BE2C (cell line): ENCODE measurements around the gene SIRPA.

Experiments
- DNase-seq: peaks from one replicate; pipeline ENCODE4 v3.0.0-alpha.2; 2020
- H3K27me3 ChIP-seq: fragments of 250-450 bp; sonication (Bioruptor Pico); 2 replicates; pipeline ENCODE4 v1.5.1; 2020; ENCODE audit warnings: mild to moderate bottlenecking
- H3K36me3 ChIP-seq: fragments of 250-450 bp; sonication (Bioruptor Pico); 2 replicates; pipeline ENCODE4 v1.5.1; 2020; ENCODE audit warnings: mild to moderate bottlenecking
- H3K4me1 ChIP-seq: fragments of 250-450 bp; sonication (Bioruptor Pico); 2 replicates; pipeline ENCODE4 v1.5.1; 2020
- H3K4me3 ChIP-seq: 2 replicates; pipeline ENCODE4 v1.5.1; 2011; ENCODE audit warnings: low read depth, low read length
- H3K9me3 ChIP-seq: fragments of 250-450 bp; sonication (Bioruptor Pico); 2 replicates; pipeline ENCODE4 v1.5.1; 2020
- TF ChIP-seq, protein P1 (sequence below): IDR thresholded peaks from 2 replicates; pipeline ENCODE4 v1.5.1; 2012; ENCODE audit warnings: mild to moderate bottlenecking, low read depth, low read length

SIRPA gene

DNA sequence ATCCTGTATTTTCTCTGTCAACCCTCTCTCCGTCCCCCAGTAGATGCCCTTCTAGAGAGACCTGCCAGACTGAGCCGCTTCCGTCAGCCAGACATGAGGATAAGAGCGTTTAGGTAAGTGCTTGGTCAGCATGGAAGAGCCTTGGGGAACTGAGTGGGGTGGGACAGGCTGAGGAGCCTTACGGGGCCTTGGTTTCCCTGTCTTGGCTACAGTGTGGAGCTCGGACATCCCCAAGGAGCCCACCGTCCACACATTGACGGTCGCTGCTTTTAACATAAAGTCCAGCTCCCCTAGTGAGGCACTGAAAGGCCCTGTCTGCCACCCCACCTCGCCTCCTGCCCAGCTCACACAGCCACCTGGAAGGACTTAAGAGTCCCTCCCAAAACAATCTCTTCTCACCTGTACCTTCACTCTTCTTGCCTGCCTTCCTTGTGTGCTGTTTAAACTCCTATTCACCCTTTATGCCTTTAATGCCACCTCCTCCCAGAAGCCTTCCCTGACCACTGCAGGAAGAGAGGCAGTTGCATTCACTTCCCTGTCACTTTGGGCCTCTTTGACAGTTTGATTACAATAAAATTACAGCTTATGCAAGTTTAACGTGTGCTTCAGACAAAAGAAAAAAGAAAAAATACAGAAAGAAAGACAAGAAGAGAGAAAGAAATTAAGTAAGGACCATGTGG is 56.4 kb downstream of the SIRPA start:
- TF ChIP-seq, protein P1, sequence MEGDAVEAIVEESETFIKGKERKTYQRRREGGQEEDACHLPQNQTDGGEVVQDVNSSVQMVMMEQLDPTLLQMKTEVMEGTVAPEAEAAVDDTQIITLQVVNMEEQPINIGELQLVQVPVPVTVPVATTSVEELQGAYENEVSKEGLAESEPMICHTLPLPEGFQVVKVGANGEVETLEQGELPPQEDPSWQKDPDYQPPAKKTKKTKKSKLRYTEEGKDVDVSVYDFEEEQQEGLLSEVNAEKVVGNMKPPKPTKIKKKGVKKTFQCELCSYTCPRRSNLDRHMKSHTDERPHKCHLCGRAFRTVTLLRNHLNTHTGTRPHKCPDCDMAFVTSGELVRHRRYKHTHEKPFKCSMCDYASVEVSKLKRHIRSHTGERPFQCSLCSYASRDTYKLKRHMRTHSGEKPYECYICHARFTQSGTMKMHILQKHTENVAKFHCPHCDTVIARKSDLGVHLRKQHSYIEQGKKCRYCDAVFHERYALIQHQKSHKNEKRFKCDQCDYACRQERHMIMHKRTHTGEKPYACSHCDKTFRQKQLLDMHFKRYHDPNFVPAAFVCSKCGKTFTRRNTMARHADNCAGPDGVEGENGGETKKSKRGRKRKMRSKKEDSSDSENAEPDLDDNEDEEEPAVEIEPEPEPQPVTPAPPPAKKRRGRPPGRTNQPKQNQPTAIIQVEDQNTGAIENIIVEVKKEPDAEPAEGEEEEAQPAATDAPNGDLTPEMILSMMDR, result no peak
- H3K4me1 ChIP-seq, result no peaks in the 10 kb centered on the region

DNA sequence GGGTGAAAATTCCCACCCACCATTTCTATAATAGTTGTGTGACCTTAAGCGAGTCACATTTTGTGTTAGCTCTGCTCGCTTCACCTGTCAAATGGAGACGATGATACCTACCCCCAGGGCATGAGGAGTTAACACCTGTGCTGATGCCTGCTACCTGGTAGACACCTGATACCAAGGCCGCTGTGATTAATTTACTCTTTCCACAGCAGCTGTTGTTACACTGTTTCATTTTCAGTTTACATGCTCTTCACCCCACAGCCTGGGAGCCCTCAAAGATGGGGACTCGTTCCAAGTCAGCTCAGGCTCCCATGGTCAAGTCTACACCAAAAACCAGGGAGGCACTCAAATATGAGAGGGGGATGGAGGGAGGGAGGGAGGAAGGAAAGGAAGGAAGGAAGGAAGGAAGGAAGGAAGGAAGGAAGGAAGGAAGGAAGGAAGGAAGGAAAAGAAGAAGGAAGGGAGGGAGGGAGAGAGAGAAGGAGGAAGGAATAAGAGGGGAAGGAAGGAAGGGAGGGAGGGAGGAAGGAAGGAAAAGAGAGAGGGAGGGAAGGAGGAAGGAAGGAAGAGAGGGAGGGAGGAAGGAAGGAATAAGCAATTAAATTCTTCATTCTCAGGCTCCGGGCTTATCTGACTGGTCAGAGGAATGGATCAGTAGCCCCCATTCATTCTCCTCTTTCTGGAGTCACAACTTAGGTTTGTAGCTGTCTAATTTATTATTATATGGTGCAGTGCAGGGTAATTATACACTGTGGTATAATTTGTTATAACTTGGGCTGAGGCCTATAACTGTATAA is 57.7 kb downstream of the SIRPA start:
- Histone ChIP-seq H3K36me3 (no peaks in the 10 kb centered on the region), H3K9me3 (no peaks in the 10 kb centered on the region), H3K4me1 (no peaks in the 10 kb centered on the region), H3K27me3 (no peaks in the 10 kb centered on the region), H3K4me3 (no peak overlapping the region)
- TF ChIP-seq, protein P1, result no peak
- DNase-seq, result no peak

More for the DNA sequence above, 56.4 kb downstream of the SIRPA start:
- no peak for DNase-seq
- H3K4me3 ChIP-seq, result no peak overlapping the region
- H3K27me3 ChIP-seq, result no peaks in the 10 kb centered on the region
- H3K9me3 ChIP-seq, result no peaks in the 10 kb centered on the region
- no peaks in the 10 kb centered on the region for H3K36me3 ChIP-seq

DNA sequence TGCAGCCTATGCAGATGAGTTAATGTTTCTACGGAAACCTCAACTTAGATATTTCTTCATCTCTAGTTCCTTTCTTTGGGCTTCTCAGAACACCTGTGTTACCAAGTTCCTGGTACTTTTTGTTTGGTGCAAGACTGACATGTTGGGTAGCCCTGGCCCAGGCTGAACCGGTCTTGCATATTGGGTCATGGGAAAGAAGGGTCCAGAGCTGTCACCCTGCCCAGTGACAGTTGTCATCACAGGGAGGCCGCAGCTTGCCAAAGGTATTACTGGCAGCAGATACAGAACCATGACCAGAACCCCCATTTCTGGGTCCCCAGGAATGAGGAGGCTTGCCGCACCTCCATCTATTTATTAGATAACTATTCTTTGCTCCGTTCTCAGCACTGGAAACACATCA is 58.4 kb downstream of the SIRPA start:
- H3K36me3 ChIP-seq, result no peaks in the 10 kb centered on the region
- H3K27me3 ChIP-seq, result no peaks in the 10 kb centered on the region
- no peak overlapping the region for H3K4me3 ChIP-seq
- no peaks in the 10 kb centered on the region for H3K4me1 ChIP-seq
- TF ChIP-seq, protein P1, result no peak
- DNase-seq, result no peak
- no peaks in the 10 kb centered on the region for H3K9me3 ChIP-seq

DNA sequence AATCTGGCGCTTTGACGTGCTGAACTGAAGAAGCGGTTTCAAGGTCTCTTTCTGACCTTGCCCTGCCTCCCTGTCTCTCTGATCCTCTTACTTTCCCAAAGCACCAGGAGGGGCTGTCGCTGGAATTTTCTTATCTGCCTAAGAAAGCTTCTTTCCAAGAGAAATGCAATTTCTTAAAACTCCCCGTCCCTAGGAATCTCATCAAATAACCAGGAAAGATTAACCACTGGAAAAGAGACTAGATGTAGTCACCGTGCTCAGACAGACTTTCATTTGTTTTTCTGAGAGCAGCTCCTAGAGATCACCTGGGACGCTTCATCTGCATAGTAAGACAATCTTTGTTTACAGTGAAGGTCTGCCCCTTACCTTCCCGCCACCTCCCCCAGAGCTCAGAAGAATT is 60.0 kb downstream of the SIRPA start:
- Histone ChIP-seq H3K27me3 (no peaks in the 10 kb centered on the region), H3K4me1 (no peaks in the 10 kb centered on the region), H3K4me3 (no peak overlapping the region), H3K9me3 (no peaks in the 10 kb centered on the region), H3K36me3 (no peaks in the 10 kb centered on the region)
- DNase-seq, result no peak
- TF ChIP-seq, protein P1, result no peak

DNA sequence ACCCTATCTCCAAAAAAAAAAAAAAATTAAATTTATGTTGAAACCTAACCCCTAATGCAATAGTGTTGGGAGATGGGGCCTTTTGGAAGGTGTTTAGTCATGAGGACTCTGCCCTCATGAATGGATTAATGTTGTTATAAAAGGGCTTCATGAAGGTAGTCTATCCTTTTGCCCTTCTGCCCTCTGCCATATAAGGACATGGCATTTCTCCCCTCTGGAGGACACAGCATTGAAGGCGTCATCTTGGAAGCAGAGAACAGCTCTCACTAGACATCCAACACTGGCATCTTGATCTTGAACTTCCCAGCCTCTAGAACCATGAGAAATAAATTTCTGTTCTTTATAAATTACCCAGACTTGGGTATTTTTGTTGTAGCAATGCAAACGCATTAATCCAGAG is 63.2 kb downstream of the SIRPA start:
- no peak for DNase-seq
- H3K4me3 ChIP-seq, result no peak overlapping the region
- H3K9me3 ChIP-seq, result no peaks in the 10 kb centered on the region
- no peaks in the 10 kb centered on the region for H3K36me3 ChIP-seq
- H3K4me1 ChIP-seq, result no peaks in the 10 kb centered on the region
- TF ChIP-seq, protein P1, result no peak
- H3K27me3 ChIP-seq, result no peaks in the 10 kb centered on the region

DNA sequence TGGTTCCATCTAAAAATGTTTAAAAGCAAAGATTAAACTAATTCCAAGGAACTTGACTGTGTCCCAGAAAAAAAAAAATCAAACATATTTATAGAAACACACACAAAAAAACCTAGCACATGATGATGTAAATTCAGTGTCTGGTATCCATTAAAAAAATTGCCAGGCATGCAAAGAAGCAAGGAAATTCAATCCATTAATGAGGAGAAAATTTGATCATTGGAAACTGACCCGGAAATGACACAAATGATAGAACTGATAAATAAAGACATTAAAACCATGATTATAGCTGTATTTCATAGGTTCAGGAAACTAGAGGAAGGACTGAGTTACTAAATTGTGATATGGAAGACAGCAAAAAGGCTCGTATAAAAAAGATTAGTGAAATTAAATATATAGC is 63.9 kb downstream of the SIRPA start:
- TF ChIP-seq, protein P1, result no peak

More for the DNA sequence above, 63.9 kb downstream of the SIRPA start:
- H3K4me1 ChIP-seq, result no peaks in the 10 kb centered on the region
- H3K9me3 ChIP-seq, result no peaks in the 10 kb centered on the region
- no peaks in the 10 kb centered on the region for H3K36me3 ChIP-seq
- DNase-seq, result no peak
- H3K4me3 ChIP-seq, result no peak overlapping the region
- no peaks in the 10 kb centered on the region for H3K27me3 ChIP-seq
